Liver (tissue), 3 donors: Measurements from ENCODE around the gene SSX3.
"Not testable (repeated sequence)": the region's sequence is repeated elsewhere in the genome, so short reads cannot be mapped to it uniquely, and the experiment has no call there.

Source experiments
- RAD21 ChIP-seq, 2 donors: IDR thresholded peaks; 2 replicates each; pipeline ENCODE4 v1.6.1; 2016; ENCODE audit warnings: antibody characterized with exemption in 2 of 2, mild to moderate bottlenecking in 2 of 2
- YY1 ChIP-seq: IDR thresholded peaks from 2 replicates; pipeline ENCODE4 v1.6.1; 2016; ENCODE audit warnings: antibody characterized with exemption, mild to moderate bottlenecking
- TF ChIP-seq, protein P1 (sequence below): fragments of 150-350 bp; IDR thresholded peaks from 2 replicates; pipeline ENCODE4 v1.5.1; 2017; ENCODE audit warnings: improper control_type of control experiment, low read depth, low read length; ENCODE audit not compliant: missing input control
- TF ChIP-seq, protein P2 (sequence below): IDR thresholded peaks from 2 replicates; pipeline ENCODE4 v1.6.1; 2016; ENCODE audit warnings: antibody characterized with exemption
- donor health status: healthy.
- donor health status: healthy.

- TF ChIP-seq, protein P1, sequence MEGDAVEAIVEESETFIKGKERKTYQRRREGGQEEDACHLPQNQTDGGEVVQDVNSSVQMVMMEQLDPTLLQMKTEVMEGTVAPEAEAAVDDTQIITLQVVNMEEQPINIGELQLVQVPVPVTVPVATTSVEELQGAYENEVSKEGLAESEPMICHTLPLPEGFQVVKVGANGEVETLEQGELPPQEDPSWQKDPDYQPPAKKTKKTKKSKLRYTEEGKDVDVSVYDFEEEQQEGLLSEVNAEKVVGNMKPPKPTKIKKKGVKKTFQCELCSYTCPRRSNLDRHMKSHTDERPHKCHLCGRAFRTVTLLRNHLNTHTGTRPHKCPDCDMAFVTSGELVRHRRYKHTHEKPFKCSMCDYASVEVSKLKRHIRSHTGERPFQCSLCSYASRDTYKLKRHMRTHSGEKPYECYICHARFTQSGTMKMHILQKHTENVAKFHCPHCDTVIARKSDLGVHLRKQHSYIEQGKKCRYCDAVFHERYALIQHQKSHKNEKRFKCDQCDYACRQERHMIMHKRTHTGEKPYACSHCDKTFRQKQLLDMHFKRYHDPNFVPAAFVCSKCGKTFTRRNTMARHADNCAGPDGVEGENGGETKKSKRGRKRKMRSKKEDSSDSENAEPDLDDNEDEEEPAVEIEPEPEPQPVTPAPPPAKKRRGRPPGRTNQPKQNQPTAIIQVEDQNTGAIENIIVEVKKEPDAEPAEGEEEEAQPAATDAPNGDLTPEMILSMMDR = not testable (repeated sequence)
- TF ChIP-seq, protein P2, sequence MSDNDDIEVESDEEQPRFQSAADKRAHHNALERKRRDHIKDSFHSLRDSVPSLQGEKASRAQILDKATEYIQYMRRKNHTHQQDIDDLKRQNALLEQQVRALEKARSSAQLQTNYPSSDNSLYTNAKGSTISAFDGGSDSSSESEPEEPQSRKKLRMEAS = not testable (repeated sequence)
- not testable (repeated sequence) for TF ChIP-seq YY1; RAD21 (IDR thresholded peaks at IDR 0.05)
These were observed 2.8 kb upstream of the SSX3 start for GRCh38 chrX:48359281-48359680.
